Activated T-cell treated with anti-CD3 and anti-CD28 coated beads, Interleukin-2, amount 50 U/mL, for 4 hours (primary cell): ENCODE results near the gene OR5AN1. TPM values are rescaled to one million over a fixed set of nuclear protein-coding genes. Genes with fewer than 3 reads are reported as not detected.
"Not testable (repeated sequence)": the region's sequence is repeated elsewhere in the genome, so short reads cannot be mapped to it uniquely, and the experiment has no call there.

ENCODE experiments used
- ATAC-seq, 2 donors: fragments of 200-7000 bp; cut with Tn5 transposase; one replicate each; pipeline ENCODE4 v1.10.0; 2021
- DNase-seq: peaks from one replicate; pipeline ENCODE4 v3.0.0-alpha.2; 2020
- H3K27me3 Mint-ChIP-seq: one replicate; pipeline ENCODE4 v1.8.0; 2021; ENCODE audit warnings: low read depth, mixed read lengths
- H3K36me3 Mint-ChIP-seq: one replicate; pipeline ENCODE4 v1.8.0; 2022; ENCODE audit warnings: mixed read lengths; ENCODE audit not compliant: insufficient read depth
- H3K4me1 Mint-ChIP-seq: one replicate; pipeline ENCODE4 v1.8.0; 2021; ENCODE audit warnings: low read depth, mixed read lengths
- H3K4me3 Mint-ChIP-seq: one replicate; pipeline ENCODE4 v1.8.0; 2021; ENCODE audit warnings: mild to moderate bottlenecking, moderate library complexity, mixed read lengths
- H3K9me3 Mint-ChIP-seq: one replicate; pipeline ENCODE4 v1.8.0; 2021; ENCODE audit warnings: mixed read lengths
- total RNA-seq, 3 donors: library from RNA; stranded (reverse); gene quantifications; one replicate each; pipeline ENCODE4 v1.2.1, GENCODE V29; 2021

The OR5AN1 gene, protein sequence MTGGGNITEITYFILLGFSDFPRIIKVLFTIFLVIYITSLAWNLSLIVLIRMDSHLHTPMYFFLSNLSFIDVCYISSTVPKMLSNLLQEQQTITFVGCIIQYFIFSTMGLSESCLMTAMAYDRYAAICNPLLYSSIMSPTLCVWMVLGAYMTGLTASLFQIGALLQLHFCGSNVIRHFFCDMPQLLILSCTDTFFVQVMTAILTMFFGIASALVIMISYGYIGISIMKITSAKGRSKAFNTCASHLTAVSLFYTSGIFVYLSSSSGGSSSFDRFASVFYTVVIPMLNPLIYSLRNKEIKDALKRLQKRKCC
- total RNA-seq: not detected

- no peak for DNase-seq
- Mint-ChIP-seq H3K36me3 (no peaks in the 10 kb centered on the region), H3K4me3 (no peak within 1 kb of the TSS), H3K9me3 (no peaks in the 10 kb centered on the region), H3K4me1 (no peaks in the 10 kb centered on the region), H3K27me3 (peaks cover 12% of the 10 kb centered on the region)
- ATAC-seq: no peak
Measured at GRCh38 chr11:59358595-59358994, at the start of gene OR5AN1. OR5AN1 (plus strand) TSS chr11:59358895; CDS start chr11:59364459, 5,564 bp downstream.

DNA sequence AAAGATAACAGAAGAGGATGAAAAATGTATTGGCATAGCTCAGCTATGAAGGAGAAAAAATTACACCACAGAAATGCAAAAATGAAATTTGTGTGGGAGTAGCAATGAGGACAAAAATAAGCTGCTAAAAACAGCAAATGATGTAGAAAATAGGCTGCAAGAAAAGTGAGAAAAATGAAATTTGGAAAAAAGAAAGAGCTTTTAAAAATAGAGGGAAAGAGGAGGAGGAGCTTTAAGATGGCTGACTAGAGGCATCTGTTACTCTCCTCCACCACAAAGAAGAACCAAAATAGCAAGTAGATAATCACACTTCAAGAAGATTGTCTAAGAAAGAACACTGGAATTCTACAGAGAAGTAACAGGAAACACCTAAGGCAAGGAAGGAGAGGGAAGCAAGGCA lies 23.7 kb upstream of the OR5AN1 start:
- Mint-ChIP-seq H3K36me3 (no peaks in the 10 kb centered on the region), H3K4me3 (no peak overlapping the region), H3K4me1 (no peaks in the 10 kb centered on the region), H3K27me3 (peaks cover 20% of the 10 kb centered on the region), H3K9me3 (peaks cover 4% of the 10 kb centered on the region)
- ATAC-seq (no peak), DNase-seq (no peak)

GRCh38 chr11:59336176-59336575 lies 22.5 kb upstream of the OR5AN1 start:
- H3K36me3 Mint-ChIP-seq: no peaks in the 10 kb centered on the region
- H3K27me3 Mint-ChIP-seq: peaks cover 17% of the 10 kb centered on the region
- peaks cover 10% of the 10 kb centered on the region for H3K9me3 Mint-ChIP-seq
- DNase-seq (no peak), ATAC-seq (no peak)
- H3K4me1 Mint-ChIP-seq: no peaks in the 10 kb centered on the region
- no peak overlapping the region for H3K4me3 Mint-ChIP-seq

DNA sequence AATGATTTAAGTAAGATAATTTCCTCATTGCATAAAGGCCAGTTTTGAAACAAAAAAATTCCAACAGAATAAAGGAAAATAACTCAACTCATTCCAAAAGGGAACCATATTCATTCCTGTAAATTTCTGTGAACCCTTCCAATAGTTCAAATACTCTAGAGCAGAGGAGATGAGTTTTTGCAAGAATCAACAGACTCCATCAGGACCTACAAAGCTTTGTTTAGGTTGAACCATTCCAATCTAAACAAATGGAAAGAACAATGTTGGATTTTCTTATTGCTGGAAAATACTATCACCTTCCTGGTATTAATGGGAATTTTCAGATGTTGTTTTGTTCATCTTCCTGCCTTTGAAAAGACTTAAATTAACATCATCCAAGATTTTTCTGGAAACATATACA lies 21.8 kb upstream of the OR5AN1 start:
- H3K9me3 Mint-ChIP-seq: peaks cover 10% of the 10 kb centered on the region
- no peaks in the 10 kb centered on the region for H3K36me3 Mint-ChIP-seq
- no peak overlapping the region for H3K4me3 Mint-ChIP-seq
- DNase-seq (no peak), ATAC-seq (no peak)
- no peaks in the 10 kb centered on the region for H3K4me1 Mint-ChIP-seq
- peaks cover 16% of the 10 kb centered on the region for H3K27me3 Mint-ChIP-seq

DNA sequence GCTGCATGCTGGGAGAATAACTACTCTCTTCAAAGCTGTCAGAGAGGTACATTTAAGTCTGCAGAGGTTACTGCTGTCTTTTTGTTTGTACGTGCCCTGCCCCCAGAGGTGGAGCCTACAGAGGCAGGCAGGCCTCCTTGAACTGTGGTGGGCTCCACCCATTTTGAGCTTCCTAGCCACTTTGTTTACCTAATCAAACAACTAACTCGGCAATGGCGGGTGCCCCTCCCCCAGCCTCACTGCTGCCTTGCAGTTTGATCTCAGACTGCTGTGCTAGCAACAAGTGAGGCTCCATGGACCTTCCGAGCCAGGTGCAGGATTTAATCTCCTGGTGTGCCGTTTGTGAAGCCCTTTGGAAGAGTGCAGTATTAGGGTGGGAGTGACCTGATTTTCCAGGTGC lies 9.0 kb upstream of the OR5AN1 start:
- DNase-seq, ATAC-seq, H3K9me3 Mint-ChIP-seq, H3K4me1 Mint-ChIP-seq, H3K36me3 Mint-ChIP-seq, H3K4me3 Mint-ChIP-seq: not testable (repeated sequence)
- H3K27me3 Mint-ChIP-seq: peaks cover 30% of the 10 kb centered on the region

- DNase-seq (no peak), ATAC-seq (no peak)
- Mint-ChIP-seq H3K4me1 (no peaks in the 10 kb centered on the region), H3K4me3 (no peak overlapping the region), H3K36me3 (no peaks in the 10 kb centered on the region), H3K27me3 (peaks cover 26% of the 10 kb centered on the region), H3K9me3 (peaks cover 3% of the 10 kb centered on the region)
Measured at GRCh38 chr11:59355226-59355625, 3.5 kb upstream of the OR5AN1 start.

DNA sequence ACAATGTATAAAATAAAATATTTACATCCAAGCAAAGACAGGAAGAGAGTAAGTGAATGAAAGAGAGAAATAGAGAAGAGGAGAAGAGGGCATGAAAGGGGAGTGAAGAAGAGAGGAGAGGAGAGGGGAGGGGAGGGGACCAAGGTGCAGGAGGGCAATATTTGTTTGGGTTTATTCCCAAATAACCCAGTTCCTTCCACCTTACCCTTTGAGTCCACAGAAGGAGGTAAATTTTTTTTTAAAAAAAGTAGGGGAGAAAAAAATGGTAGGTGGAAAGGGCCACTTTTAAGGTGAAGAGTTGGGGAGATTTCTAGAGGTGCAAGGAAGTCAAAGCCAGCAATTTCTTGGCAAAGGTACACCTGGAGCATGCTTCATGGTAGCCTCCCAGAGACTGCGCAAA lies 2.1 kb upstream of the OR5AN1 start:
- no peaks in the 10 kb centered on the region for H3K4me1 Mint-ChIP-seq
- ATAC-seq (no peak), DNase-seq (no peak)
- no peaks in the 10 kb centered on the region for H3K36me3 Mint-ChIP-seq
- H3K27me3 Mint-ChIP-seq: peaks cover 15% of the 10 kb centered on the region
- no peak overlapping the region for H3K4me3 Mint-ChIP-seq
- no peaks in the 10 kb centered on the region for H3K9me3 Mint-ChIP-seq

DNA sequence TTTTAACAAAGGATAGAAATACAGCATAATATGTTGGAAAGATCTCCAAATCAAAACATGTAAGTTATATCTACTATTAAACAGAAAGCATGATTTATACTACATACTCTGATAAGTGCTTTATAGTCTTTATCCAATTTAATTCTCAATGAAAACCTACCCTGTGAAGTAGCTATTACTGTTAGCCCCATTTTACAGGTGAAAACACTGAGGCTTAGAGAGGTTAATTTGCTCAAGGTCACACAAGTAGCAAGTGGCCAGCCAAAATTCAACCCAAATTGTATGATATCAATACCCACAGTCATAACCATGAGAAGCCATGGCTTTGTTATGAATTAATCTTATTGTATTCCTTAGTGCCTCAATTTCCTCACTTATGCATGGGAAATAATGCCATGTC lies 675 bp upstream of the OR5AN1 start:
- peaks cover 12% of the 10 kb centered on the region for H3K27me3 Mint-ChIP-seq
- no peaks in the 10 kb centered on the region for H3K36me3 Mint-ChIP-seq
- no peaks in the 10 kb centered on the region for H3K4me1 Mint-ChIP-seq
- H3K9me3 Mint-ChIP-seq: no peaks in the 10 kb centered on the region
- no peak for ATAC-seq
- H3K4me3 Mint-ChIP-seq: no peak overlapping the region
- DNase-seq: no peak

GRCh38 chr11:59365232-59366018 lies 6.7 kb downstream of the OR5AN1 start:
- no peaks in the 10 kb centered on the region for H3K4me1 Mint-ChIP-seq
- peaks cover 16% of the 10 kb centered on the region for H3K27me3 Mint-ChIP-seq
- no peaks in the 10 kb centered on the region for H3K36me3 Mint-ChIP-seq
- DNase-seq (no peak), ATAC-seq (no peak)
- peaks cover 5% of the 10 kb centered on the region for H3K9me3 Mint-ChIP-seq
- H3K4me3 Mint-ChIP-seq: no peak overlapping the region

DNA sequence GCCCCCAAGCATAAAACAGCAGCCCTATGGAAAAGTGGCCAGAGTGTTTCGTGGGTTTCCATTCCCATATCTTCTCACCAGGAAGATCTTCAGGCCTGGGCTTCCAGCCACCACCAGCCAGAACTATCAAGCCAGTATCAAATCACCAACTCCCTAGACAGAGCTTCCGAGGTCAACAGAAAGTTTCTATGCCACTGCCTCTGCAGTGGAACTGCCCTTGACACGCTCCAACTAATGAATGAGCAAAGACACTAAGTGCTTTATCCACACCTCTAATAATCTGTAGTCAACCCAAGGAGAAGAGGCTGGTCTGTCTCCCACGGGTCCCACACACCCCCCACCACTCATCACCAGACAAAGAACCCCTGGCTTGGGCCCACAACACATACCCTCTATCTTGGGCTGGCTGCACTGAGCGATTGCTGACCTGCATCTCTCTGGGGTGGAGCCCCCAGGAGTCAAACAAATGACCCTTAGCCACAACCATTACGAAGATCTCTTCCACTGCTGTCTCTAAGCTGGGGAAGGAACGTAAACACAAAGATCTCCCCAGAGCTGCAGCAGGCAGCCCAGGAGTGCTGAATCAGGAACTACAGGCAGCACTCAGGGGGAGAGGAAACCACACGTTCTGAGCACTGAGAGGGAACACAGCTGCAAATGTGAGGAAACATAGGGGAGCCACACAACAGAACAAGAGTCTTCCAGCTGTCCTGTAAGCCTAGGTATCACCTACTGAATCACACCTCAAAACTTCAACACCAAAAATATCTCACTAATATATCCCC lies 9.7 kb downstream of the OR5AN1 start:
- no peak for DNase-seq
- no peak for ATAC-seq
- H3K4me3 Mint-ChIP-seq: no peak overlapping the region

DNA sequence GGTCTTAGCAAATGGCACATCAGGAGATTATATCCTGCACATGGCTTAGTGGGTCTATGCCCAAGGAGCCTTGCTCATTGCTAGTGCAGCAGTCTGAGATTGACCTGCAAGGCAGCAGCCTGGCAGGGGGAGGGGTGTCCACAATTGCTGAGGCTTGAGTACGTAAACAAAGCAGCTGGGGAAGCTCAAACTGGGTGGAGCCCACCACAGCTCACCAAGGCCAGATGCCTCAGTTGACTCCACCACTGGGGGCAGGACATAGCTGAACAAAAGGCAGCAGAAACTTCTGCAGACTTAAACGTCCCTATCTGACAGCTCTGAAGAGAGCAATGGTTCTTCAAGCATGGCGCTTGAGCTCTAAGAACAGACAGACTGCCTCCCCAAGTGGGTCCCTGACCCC lies 13.6 kb downstream of the OR5AN1 start:
- not testable (repeated sequence) for H3K4me3 Mint-ChIP-seq, H3K4me1 Mint-ChIP-seq, H3K36me3 Mint-ChIP-seq, DNase-seq, ATAC-seq, H3K9me3 Mint-ChIP-seq
- H3K27me3 Mint-ChIP-seq: peaks cover 11% of the 10 kb centered on the region

More for the DNA sequence above, 9.7 kb downstream of the OR5AN1 start:
- H3K4me1 Mint-ChIP-seq: no peaks in the 10 kb centered on the region
- H3K36me3 Mint-ChIP-seq: no peaks in the 10 kb centered on the region
- H3K27me3 Mint-ChIP-seq: peaks cover 16% of the 10 kb centered on the region
- peaks cover 5% of the 10 kb centered on the region for H3K9me3 Mint-ChIP-seq

GRCh38 chr11:59380263-59381059 lies 21.8 kb downstream of the OR5AN1 start:
- DNase-seq: no peak
- Mint-ChIP-seq H3K9me3 (peaks cover 19% of the 10 kb centered on the region), H3K36me3 (no peaks in the 10 kb centered on the region), H3K4me1 (peaks cover 3% of the 10 kb centered on the region), H3K4me3 (no peak overlapping the region), H3K27me3 (peaks cover 2% of the 10 kb centered on the region)
- no peak for ATAC-seq

DNA sequence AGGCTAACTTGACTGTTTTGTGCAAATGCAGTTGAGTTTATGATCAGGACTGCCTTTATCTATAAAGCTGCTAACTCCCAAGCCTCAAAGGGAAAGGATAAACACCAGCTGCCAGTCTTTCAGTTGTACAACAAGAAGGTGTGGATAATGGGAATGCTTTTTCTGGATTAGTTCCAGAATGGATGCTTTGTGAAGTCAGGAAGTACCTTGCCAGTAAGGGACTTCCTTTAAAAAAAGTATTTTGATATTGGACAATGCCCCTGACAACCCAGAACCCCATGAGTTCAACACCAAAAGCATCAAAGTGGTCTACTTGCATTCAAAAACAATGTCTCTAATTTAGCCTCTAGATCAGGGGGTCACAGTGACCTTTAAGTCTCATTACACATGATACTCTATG lies 35.5 kb downstream of the OR5AN1 start:
- no peaks in the 10 kb centered on the region for H3K36me3 Mint-ChIP-seq
- H3K27me3 Mint-ChIP-seq: peaks cover 10% of the 10 kb centered on the region
- DNase-seq (no peak), ATAC-seq (no peak)
- no peaks in the 10 kb centered on the region for H3K4me1 Mint-ChIP-seq
- peaks cover 6% of the 10 kb centered on the region for H3K9me3 Mint-ChIP-seq
- no peak overlapping the region for H3K4me3 Mint-ChIP-seq
